ENCODE measurements around the gene ZPBP.

DNA sequence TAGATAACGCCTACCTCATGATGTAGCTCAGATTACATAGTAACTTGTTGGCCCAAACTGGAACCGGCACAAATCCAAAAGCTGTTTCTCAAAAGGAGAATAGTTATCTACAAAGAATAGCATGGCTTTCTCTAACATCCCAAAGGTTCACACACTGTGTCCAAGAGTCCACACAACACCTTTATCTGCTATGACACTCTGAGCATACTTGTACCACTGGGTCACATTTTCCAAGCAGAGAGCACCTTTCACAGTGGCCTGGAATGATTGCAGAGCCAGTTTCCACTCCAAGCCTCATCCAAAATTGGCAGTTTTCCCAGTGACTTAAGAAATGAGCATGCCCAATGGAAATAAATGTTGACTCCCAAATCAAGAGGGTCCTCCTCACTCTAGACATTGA is 164.3 kb downstream of the ZPBP start:
- TF ChIP-seq, protein P1, sequence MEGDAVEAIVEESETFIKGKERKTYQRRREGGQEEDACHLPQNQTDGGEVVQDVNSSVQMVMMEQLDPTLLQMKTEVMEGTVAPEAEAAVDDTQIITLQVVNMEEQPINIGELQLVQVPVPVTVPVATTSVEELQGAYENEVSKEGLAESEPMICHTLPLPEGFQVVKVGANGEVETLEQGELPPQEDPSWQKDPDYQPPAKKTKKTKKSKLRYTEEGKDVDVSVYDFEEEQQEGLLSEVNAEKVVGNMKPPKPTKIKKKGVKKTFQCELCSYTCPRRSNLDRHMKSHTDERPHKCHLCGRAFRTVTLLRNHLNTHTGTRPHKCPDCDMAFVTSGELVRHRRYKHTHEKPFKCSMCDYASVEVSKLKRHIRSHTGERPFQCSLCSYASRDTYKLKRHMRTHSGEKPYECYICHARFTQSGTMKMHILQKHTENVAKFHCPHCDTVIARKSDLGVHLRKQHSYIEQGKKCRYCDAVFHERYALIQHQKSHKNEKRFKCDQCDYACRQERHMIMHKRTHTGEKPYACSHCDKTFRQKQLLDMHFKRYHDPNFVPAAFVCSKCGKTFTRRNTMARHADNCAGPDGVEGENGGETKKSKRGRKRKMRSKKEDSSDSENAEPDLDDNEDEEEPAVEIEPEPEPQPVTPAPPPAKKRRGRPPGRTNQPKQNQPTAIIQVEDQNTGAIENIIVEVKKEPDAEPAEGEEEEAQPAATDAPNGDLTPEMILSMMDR (IDR thresholded peaks at IDR 0.05; ENCODE audit: low read depth, low read length): no peak
- TF ChIP-seq EZH2phosphoT487 (IDR thresholded peaks at IDR 0.05; ENCODE audit: low read depth): no peak

Data from OCI-LY3 (cell line).